ENCODE results near the gene GAMT. TPM values are rescaled to one million over a fixed set of nuclear protein-coding genes. Genes with fewer than 3 reads are reported as not detected.
A peak's percentile ranks its signal among the peaks of the same experiment; 100 is the strongest.
"Not testable (repeated sequence)": the region's sequence is repeated elsewhere in the genome, so short reads cannot be mapped to it uniquely, and the experiment has no call there.

GAMT gene
- total RNA-seq, 1 donor from 2014 or later, result 214 TPM

DNA sequence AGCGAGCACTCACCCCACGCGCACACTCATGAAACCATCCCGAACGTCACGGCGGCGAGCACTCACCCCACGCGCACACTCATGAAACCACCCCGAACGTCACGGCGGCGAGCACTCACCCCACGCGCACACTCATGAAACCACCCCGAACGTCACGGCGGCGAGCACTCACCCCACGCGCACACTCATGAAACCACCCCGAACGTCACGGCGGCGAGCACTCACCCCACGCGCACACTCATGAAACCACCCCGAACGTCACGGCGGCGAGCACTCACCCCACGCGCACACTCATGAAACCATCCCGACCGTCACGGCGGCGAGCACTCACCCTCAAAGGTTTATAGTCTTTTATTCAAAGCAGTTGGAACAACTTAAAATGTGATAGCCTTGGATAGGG, 18.7 kb upstream of the GAMT start:
- ATAC-seq; DNase-seq (ENCODE audit: low spot score): not testable (repeated sequence)

DNA sequence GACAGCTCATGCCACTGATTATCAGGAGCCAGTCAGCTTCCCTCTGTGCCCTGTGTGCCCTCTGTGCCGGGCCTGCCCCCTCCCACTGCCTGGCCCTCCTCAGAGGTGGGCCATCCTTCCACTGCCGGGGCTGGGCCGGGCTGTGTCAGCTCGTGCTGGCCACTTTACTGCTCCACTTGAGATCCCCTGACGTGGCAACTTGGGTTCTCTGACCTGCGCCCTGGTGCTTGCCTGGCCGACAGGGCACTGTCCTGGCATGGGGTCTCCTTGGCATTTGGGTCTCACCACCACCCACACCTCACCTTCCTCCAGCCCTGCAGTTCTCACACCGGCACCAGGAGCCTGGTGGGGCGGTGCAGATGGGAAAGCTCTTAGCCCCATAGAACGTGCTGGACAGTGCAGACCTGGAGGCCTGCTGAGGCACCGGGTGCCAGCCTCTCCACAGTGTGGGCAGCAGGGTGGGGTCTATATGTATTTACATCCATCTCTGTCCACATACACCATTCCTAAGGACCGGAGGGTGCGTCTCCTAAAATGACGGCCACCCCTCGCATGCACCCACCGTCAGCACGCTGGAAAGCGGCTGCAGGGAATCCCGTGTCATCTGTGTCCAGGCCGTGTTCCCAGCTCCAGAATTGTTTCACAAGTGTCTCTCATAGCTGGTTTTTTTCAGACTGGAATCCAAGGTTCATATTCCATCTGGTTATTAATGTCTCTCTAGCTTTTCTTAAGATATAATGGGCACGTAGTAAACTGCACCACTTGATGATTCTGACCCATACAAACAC, 17.8 kb upstream of the GAMT start:
- DNase-seq (ENCODE audit: low spot score), result no peak
- ATAC-seq, result no peak

- no peak for ATAC-seq
- no peak for DNase-seq (ENCODE audit: low spot score)
Measured at GRCh38 chr19:1418496-1418775, 17.1 kb upstream of the GAMT start.

- DNase-seq (ENCODE audit: low spot score), result no peak
- peak; percentile 26 for ATAC-seq
Measured at GRCh38 chr19:1417681-1418495, 16.5 kb upstream of the GAMT start.

DNA sequence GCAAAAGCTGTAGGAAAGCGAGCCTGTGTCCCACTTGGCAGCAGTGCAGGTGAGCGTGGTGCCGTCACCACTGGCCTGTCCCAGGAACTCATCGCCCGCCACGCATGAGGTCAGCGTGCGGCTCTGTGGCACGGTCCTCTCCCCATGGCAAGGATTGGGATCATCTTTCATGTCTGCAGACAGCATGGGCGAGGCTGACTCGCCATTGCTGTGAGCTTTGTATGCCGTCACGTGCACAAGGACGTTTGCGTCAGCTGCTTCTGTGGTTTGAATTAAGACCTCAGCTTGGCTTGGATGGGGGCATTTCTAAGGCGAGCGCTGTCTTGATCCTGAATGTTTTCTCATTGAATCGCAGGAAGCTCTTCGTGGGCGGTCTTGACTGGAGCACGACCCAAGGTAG, 15.8 kb upstream of the GAMT start:
- DNase-seq (ENCODE audit: low spot score) (no peak), ATAC-seq (peak; percentile 46)

DNA sequence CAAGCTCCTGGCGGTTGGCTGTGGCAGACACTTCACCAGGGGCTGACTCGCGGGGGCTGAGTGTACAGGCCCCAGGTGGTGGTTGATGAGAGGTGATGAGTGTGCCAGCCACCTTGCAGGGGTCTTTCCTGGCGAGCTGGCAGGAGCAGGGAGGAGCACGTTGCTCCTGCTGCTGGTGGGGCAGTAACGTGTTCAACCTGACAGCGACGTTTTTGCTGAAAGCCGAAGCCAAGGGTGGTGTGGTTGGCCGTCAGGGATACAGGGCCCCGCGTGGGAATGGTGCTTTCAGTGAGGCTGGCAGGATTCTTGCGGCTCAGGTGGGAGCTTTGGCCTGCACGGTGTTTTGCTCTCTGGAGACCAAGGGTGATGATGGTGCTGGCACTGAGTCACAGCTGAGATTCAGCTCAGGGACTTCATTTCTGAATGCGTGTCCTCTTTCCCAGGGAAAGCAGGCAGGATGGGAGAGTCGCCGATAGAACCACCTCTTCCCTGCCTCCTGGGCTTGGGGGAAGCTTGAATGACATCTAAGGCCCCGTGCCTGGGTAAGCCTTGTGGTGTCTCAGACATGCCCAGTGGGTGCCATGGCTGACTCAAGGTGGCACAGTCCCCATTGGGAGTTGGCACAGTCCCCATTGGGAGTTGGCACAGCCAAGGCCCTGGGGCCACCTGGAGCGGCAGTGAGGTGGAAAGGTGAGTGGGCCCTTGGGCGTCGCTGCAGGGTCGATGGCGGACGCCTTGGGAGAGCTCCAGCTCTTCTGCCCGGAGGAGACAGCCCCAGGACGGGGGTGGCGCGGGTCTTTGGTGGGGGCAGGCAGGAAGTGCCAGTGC, 14.9 kb upstream of the GAMT start:
- DNase-seq (ENCODE audit: low spot score) (no peak), ATAC-seq (no peak)

- no peak for DNase-seq (ENCODE audit: low spot score)
- ATAC-seq, result no peak
Measured at GRCh38 chr19:1412995-1413800, 11.9 kb upstream of the GAMT start.

DNA sequence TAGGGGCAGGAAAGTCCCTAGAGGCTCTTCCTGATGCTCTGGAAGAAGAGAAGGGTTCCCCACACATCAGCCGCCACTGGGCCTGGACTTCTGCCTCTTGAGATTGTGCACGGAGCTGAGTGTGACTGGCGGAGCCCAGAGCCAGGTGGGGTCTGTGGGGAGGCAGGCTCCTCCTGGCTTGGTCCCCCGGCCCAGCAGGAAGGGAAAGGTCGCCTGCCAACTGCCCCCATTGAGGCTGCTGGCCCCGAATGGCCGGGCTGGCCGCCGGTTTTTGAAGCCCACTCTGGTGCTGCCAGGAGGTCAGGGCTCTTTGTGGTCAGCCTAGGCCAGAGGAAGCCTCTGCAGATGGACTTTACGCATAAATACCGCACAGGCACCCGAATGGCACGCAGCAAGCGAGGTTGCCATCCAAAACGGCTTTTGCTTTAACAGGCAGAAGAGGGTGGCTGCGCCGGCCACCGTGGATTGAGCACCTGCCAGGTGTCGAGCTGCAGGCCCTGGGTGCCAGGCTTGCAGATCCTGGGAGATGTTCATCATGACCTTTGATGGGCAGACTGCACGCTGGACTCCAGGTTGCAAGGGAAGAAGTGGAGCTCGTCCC, 11.1 kb upstream of the GAMT start:
- ATAC-seq, result peak; percentile 2
- DNase-seq (ENCODE audit: low spot score), result no peak

GRCh38 chr19:1411255-1412191, 10.2 kb upstream of the GAMT start:
- ATAC-seq, result no peak
- no peak for DNase-seq (ENCODE audit: low spot score)

DNA sequence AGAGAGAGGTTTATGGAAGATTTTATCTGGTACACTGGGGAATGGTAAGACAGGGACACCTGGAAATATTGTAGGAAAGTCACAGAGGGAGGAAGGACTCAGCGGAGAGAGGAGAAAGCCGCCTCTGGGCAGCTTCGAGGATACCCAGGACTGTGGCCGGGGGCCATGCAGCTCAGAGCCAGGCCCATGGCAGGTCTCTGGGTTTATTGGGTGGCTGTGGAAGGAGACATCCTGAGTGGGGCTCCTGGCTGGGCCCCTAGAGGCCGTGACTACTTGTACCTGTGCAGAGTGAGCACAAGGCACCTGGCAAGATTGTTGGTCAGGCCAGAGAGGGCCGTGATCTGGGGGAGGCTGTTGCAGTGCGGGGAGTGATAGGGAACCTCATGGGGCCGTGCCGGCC, 9.4 kb upstream of the GAMT start:
- ATAC-seq, result no peak
- DNase-seq (ENCODE audit: low spot score), result no peak

GRCh38 chr19:1410136-1410786, 8.9 kb upstream of the GAMT start:
- ATAC-seq (no peak), DNase-seq (ENCODE audit: low spot score) (no peak)

- ATAC-seq (no peak), DNase-seq (ENCODE audit: low spot score) (no peak)
Measured at GRCh38 chr19:1409204-1410005, 8.1 kb upstream of the GAMT start.

- ATAC-seq (peak; percentile 5), DNase-seq (ENCODE audit: low spot score) (no peak)
Measured at GRCh38 chr19:1408300-1409203, 7.2 kb upstream of the GAMT start.

- ATAC-seq (peak; percentile 4), DNase-seq (ENCODE audit: low spot score) (no peak)
Measured at GRCh38 chr19:1407528-1408299, 6.4 kb upstream of the GAMT start, which contains the start of gene DAZAP1. DAZAP1 (plus strand) TSS chr19:1407586; CDS start chr19:1407774, 188 bp downstream.

DNA sequence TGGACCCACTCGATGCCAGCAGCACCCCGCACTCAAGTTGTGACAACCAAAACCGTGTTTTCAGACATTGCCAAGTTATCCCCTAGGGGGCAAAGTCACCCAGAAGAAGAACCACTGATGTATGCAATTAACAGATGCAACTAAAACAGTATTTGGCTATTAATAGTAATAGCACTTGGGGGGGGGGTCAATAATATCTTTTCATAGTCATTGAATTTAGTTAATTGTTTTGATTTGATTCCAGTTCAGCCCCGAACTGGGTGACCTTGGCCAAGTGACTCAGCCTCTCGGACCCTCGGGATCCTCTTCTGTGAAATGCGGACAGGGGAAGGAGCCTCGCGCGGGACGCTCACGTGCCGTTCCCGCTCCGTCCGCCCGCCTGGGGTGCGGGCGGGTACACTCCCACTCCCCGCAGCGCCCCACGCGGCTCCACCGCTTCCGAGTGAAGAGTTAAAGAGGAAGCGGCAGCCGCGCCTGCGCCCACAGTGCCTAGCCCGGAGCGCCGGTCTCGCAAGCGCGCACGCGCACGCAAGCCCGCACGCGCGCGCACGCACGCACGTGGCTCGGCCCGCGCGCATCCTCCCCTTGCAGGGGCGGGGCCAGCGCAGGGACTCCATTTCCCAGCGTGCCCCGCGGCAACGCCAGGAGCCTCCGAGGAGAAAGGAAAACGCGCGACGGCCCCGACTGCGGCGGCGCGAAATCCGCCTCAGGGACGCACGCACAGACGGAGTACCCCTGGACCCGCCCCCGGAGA, 5.6 kb upstream of the GAMT start:
- ATAC-seq, result peak; percentile 88
- DNase-seq (ENCODE audit: low spot score), result peak; percentile 100
